DND-41 (cell line): ENCODE data around the gene PLCD1.

Experiments
- EZH2 ChIP-seq: IDR thresholded peaks from 3 replicates; pipeline ENCODE4 v1.6.1; 2012; ENCODE audit warnings: borderline replicate concordance, low read depth, mild to moderate bottlenecking, moderate library complexity, low read length, inconsistent platforms; ENCODE audit not compliant: severe bottlenecking
- TF ChIP-seq, protein P1 (sequence below): IDR thresholded peaks from 2 replicates; pipeline ENCODE4 v1.5.1; 2012; ENCODE audit warnings: borderline replicate concordance, low read length, moderate library complexity, mild to moderate bottlenecking; ENCODE audit not compliant: poor library complexity, severe bottlenecking; ENCODE audit errors: extremely low read depth

DNA sequence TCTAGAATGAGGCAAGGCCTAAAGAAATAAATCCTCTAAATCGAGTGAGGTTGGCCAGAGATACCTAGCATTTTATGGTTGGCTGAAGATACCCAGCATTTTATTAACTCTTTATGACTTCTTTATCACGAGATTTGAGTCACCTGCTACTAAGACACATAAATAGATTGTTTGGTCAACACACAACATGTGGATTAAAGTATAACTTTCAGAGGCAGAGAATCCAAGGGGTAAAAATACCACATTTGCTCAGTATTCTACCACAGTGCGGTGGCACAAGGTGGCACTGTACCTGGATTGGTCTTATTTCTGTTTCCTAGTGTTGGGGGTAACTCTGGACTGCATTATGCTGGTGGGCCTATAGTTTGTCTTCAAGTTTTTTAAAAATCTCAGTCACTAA, 65.8 kb downstream of the PLCD1 start:
- TF ChIP-seq, protein P1, sequence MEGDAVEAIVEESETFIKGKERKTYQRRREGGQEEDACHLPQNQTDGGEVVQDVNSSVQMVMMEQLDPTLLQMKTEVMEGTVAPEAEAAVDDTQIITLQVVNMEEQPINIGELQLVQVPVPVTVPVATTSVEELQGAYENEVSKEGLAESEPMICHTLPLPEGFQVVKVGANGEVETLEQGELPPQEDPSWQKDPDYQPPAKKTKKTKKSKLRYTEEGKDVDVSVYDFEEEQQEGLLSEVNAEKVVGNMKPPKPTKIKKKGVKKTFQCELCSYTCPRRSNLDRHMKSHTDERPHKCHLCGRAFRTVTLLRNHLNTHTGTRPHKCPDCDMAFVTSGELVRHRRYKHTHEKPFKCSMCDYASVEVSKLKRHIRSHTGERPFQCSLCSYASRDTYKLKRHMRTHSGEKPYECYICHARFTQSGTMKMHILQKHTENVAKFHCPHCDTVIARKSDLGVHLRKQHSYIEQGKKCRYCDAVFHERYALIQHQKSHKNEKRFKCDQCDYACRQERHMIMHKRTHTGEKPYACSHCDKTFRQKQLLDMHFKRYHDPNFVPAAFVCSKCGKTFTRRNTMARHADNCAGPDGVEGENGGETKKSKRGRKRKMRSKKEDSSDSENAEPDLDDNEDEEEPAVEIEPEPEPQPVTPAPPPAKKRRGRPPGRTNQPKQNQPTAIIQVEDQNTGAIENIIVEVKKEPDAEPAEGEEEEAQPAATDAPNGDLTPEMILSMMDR = no peak
- no peak for TF ChIP-seq EZH2
